ENCODE measurements around the gene RNU7-1.

GRCh38 chr12:6948873-6949594 lies 5.4 kb downstream of the RNU7-1 start:
- TF ChIP-seq CTCF (IDR thresholded peaks at IDR 0.05) (no peak), POLR2A (IDR thresholded peaks at IDR 0.05) (no peak)

All from ovary (tissue), 3 donors.